AG04450 (cell line): ENCODE results near the gene UMAD1. TPM values are rescaled to one million over a fixed set of nuclear protein-coding genes. Genes with fewer than 3 reads are reported as not detected.

Source experiments
- CTCF ChIA-PET: fragments of 300-600, 350-600 bp; formaldehyde crosslinking; extraction: SDS; loops from one replicate; lab custom pipeline; 2022; ENCODE audit warnings: antibody characterized with exemption, inconsistent platforms; lab: Charles Lee
- POLR2A ChIA-PET: fragments of 350-600 bp; formaldehyde crosslinking; extraction: SDS; loops from one replicate; lab custom pipeline; 2021; ENCODE audit warnings: antibody characterized with exemption, inconsistent platforms; lab: Yijun Ruan, JAX
- DNase-seq: peaks from one replicate; pipeline ENCODE4 v3.0.0-alpha.2; 2011; ENCODE audit warnings: low read depth, low spot score
- H3K27ac ChIP-seq: one replicate; pipeline ENCODE4 v1.5.1; 2012; ENCODE audit warnings: low read depth, low read length, control low read depth
- H3K27me3 ChIP-seq: one replicate; pipeline ENCODE4 v1.6.0; 2012; ENCODE audit warnings: low read length; ENCODE audit not compliant: control insufficient read depth, insufficient read depth
- H3K4me3 ChIP-seq: 2 replicates; pipeline ENCODE4 v1.5.1; 2011; ENCODE audit warnings: mild to moderate bottlenecking, low read depth, low read length, control low read depth
- H3K9me3 ChIP-seq: 2 replicates; pipeline ENCODE4 v1.5.1; 2012; ENCODE audit warnings: low read length; ENCODE audit not compliant: control insufficient read depth, insufficient read depth
- polyA plus RNA-seq: library from polyadenylated mRNA; depleted of rRNA; stranded (reverse); fragments of >200 nt; gene quantifications from 2 replicates; pipeline ENCODE4 v1.2.3, GENCODE V29; 2011
- TF ChIP-seq, protein P1 (sequence below): IDR thresholded peaks from 2 replicates; pipeline ENCODE4 v1.5.1; 2011; ENCODE audit warnings: low read depth, low read length, control low read depth, inconsistent platforms

UMAD1 gene
- polyA plus RNA-seq, 1 experiment: 22.8 TPM

DNA sequence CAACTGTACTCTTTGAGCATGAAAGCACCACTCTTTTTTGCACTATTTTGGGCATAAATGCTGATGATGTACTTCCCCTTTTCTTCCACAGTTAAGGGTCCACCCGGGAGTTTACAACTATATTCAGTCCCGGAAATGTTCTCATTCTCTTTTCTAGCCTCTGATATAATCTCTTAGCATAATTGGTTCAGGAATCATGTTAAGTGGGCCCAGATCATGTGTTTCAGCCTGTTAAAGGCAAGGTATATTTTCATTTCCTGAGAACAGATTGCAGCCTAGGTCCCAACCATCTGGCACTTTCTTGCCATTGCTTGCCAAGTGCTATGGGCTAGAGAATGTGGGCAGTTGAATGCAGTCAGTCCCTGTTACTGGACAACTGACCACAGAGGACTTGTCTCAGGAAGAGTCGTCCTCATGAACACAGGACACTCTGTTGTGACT lies 216.6 kb downstream of the UMAD1 start:
- Histone ChIP-seq H3K9me3 (peaks cover 12% of the 10 kb centered on the region), H3K4me3 (no peak overlapping the region), H3K27me3 (no peaks in the 10 kb centered on the region), H3K27ac (no peak overlapping the region)
- CTCF ChIA-PET: interaction anchor here (1.8 kb wide), 1 partner anchor 176 kb away, joined by 5 read pairs; no protein-coding TSS in a partner anchor
- POLR2A ChIA-PET: no interaction called here
- DNase-seq: no peak
- TF ChIP-seq, protein P1, sequence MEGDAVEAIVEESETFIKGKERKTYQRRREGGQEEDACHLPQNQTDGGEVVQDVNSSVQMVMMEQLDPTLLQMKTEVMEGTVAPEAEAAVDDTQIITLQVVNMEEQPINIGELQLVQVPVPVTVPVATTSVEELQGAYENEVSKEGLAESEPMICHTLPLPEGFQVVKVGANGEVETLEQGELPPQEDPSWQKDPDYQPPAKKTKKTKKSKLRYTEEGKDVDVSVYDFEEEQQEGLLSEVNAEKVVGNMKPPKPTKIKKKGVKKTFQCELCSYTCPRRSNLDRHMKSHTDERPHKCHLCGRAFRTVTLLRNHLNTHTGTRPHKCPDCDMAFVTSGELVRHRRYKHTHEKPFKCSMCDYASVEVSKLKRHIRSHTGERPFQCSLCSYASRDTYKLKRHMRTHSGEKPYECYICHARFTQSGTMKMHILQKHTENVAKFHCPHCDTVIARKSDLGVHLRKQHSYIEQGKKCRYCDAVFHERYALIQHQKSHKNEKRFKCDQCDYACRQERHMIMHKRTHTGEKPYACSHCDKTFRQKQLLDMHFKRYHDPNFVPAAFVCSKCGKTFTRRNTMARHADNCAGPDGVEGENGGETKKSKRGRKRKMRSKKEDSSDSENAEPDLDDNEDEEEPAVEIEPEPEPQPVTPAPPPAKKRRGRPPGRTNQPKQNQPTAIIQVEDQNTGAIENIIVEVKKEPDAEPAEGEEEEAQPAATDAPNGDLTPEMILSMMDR: no peak

DNA sequence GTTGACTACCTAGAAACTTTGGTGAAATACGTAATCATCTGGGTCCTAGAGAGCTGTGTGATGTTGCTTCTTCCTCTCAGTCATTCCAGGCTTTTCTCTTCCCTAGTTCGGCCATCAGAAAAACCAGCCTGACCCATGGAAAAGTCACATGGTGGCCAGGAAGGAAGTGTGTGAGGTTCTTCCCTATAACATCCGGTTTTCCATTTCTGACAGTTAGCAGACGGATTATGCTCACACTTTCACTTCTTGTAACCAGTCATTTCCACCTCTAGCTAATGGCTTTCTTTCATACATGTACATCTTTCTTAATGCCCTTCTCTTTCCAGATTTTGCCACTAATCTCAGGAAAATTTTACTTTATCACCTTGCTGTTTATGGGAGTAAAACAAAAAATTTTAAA lies 218.0 kb downstream of the UMAD1 start:
- H3K27ac ChIP-seq: no peak overlapping the region
- CTCF ChIA-PET: interaction anchor here (1.8 kb wide), 1 partner anchor 177 kb away, joined by 5 read pairs; no protein-coding TSS in a partner anchor
- H3K4me3 ChIP-seq: no peak overlapping the region
- peaks cover 12% of the 10 kb centered on the region for H3K9me3 ChIP-seq
- no peak for DNase-seq
- TF ChIP-seq, protein P1: no peak
- POLR2A ChIA-PET: no interaction called here
- H3K27me3 ChIP-seq: no peaks in the 10 kb centered on the region

DNA sequence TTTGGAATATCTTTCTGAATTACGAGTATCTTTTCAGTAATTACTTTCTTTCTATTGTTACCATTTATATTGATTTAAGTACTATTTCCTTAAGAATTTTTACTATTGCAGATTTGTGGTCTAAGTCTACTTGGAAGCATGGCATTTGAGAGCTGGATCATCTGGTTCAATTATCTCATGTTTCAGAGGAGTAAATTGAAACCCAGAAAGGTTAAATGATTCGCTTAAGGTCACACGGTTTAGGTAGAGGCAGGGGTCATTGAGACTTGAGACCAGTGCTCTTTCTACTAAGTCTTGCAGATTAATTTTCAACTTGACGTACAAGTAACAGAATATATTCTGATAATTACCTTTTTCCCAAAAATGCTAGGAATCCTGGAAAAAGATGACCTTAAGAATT lies 218.9 kb downstream of the UMAD1 start:
- TF ChIP-seq, protein P1: no peak
- ChIA-PET CTCF (no interaction called here), POLR2A (no interaction called here)
- no peak overlapping the region for H3K4me3 ChIP-seq
- no peaks in the 10 kb centered on the region for H3K27me3 ChIP-seq
- DNase-seq: no peak
- peaks cover 11% of the 10 kb centered on the region for H3K9me3 ChIP-seq
- no peak overlapping the region for H3K27ac ChIP-seq

DNA sequence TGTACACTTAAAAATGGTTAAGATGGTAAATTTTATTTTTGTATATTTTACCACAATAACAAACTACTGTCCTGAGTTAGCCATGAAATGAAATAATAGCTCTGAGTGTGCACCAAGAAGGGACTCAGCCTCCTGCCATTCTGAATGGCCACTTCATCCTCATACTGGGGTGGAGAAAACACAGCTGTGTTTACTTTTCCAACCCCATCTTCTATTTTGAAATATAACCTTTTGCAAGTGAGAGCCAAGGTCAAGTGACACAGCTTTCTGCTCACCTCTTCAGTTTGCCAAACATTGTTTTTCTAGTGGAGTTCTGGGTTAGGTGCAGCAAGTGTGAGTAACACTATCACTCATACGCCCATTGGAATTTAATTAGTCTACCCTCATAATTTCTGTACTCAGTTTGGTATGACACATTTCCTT lies 220.7 kb downstream of the UMAD1 start:
- peak; percentile 63 for DNase-seq
- TF ChIP-seq, protein P1: no peak
- Histone ChIP-seq H3K27me3 (no peaks in the 10 kb centered on the region), H3K9me3 (no peaks in the 10 kb centered on the region), H3K27ac (no peak overlapping the region), H3K4me3 (no peak overlapping the region)
- POLR2A ChIA-PET: interaction anchor here (1.0 kb wide), 1 partner anchor 109 kb away, joined by 5 read pairs; no protein-coding TSS in a partner anchor
- CTCF ChIA-PET: interaction anchor here (1.2 kb wide), 1 partner anchor 175 kb away, joined by 3 read pairs; no protein-coding TSS in a partner anchor

DNA sequence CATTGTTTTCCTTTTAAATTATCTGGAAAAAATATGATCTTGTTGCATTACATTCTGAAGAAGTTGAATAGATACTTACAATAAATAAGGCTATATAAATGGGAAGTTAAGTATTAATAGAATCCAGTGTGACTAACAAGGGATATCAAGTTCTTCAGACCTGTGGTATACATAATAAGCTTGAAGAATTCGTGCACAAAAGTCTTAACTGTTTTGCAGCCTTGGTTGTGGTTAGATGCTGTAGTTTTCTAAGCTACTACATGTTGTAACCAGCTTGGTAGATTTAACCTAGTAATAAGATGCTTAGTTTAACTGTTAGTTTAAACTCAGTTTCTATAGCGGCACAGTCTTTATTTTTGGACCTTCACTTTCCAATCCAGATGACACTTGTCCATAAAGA lies 221.8 kb downstream of the UMAD1 start:
- no peak for DNase-seq
- Histone ChIP-seq H3K27ac (no peak overlapping the region), H3K9me3 (no peaks in the 10 kb centered on the region), H3K4me3 (no peak overlapping the region), H3K27me3 (no peaks in the 10 kb centered on the region)
- TF ChIP-seq, protein P1: no peak
- ChIA-PET CTCF (no interaction called here), POLR2A (no interaction called here)
